Hepatocyte (in vitro differentiated cells): ENCODE measurements around the gene TPST1. TPM values are rescaled to one million over a fixed set of nuclear protein-coding genes. Genes with fewer than 3 reads are reported as not detected.

ENCODE experiments used
- DNase-seq: peaks from one replicate; pipeline ENCODE4 v3.0.0-alpha.2; 2016; ENCODE audit warnings: low spot score
- H2AFZ ChIP-seq: fragments of 200-600 bp; sonication (generic); 2 replicates; pipeline ENCODE4 v1.6.0; 2016; ENCODE audit warnings: antibody characterized with exemption, mild to moderate bottlenecking
- H3K27ac ChIP-seq: fragments of 200-600 bp; sonication (generic); 2 replicates; pipeline ENCODE4 v1.5.1; 2016; ENCODE audit warnings: mild to moderate bottlenecking
- H3K27me3 ChIP-seq: fragments of 200-600 bp; sonication (generic); 2 replicates; pipeline ENCODE4 v1.6.1; 2016
- H3K36me3 ChIP-seq: fragments of 200-600 bp; sonication (generic); replicated peaks from 2 replicates; pipeline ENCODE4 v1.5.1; 2016; ENCODE audit warnings: low read depth; ENCODE audit not compliant: insufficient read depth
- H3K4me1 ChIP-seq: fragments of 200-600 bp; sonication (generic); 2 replicates; pipeline ENCODE4 v1.5.1; 2016; ENCODE audit warnings: mild to moderate bottlenecking, moderate library complexity; ENCODE audit not compliant: insufficient read depth
- H3K4me2 ChIP-seq: fragments of 200-600 bp; sonication (generic); 2 replicates; pipeline ENCODE4 v1.6.0; 2016
- H3K4me3 ChIP-seq: fragments of 200-600 bp; sonication (generic); 2 replicates; pipeline ENCODE4 v1.5.1; 2016; ENCODE audit warnings: mild to moderate bottlenecking
- H3K79me2 ChIP-seq: fragments of 200-600 bp; sonication (generic); 2 replicates; pipeline ENCODE4 v1.6.0; 2017; ENCODE audit warnings: mild to moderate bottlenecking
- H3K9me2 ChIP-seq: fragments of 200-600 bp; sonication (generic); replicated peaks from 2 replicates; pipeline ENCODE4 v1.6.0; 2017; ENCODE audit warnings: mild to moderate bottlenecking; ENCODE audit not compliant: insufficient read depth
- H3K9me3 ChIP-seq: fragments of 200-600 bp; sonication (generic); 2 replicates; pipeline ENCODE4 v1.5.1; 2016; ENCODE audit warnings: low read depth, mild to moderate bottlenecking
- H4K20me1 ChIP-seq: fragments of 200-600 bp; sonication (generic); 2 replicates; pipeline ENCODE4 v1.6.0; 2016; ENCODE audit warnings: mild to moderate bottlenecking; ENCODE audit not compliant: insufficient read depth, poor library complexity, severe bottlenecking
- EZH2 ChIP-seq: fragments of 200-600 bp; sonication (generic); IDR thresholded peaks from 2 replicates; pipeline ENCODE4 v1.6.1; 2016; ENCODE audit warnings: antibody characterized with exemption, mild to moderate bottlenecking, borderline replicate concordance
- EZH2phosphoT487 ChIP-seq: fragments of 200-600 bp; sonication (generic); IDR thresholded peaks from one replicate; pipeline ENCODE4 v1.6.1; 2018; ENCODE audit warnings: antibody characterized with exemption, mild to moderate bottlenecking, low read depth, moderate library complexity; ENCODE audit not compliant: unreplicated experiment, severe bottlenecking
- WGBS: methylation state at CpG from one replicate; pipeline ENCODE4 v1.1.6; 2016; ENCODE audit warnings: low lambda C conversion rate; ENCODE audit errors: missing lambda C conversion rate; 5-methylcytosine and 5-hydroxymethylcytosine counted together
- polyA plus RNA-seq: library from polyadenylated mRNA; unstranded; fragments of >200 nt; fragmentation: Nextera tagmentation; extraction: Ambion mirVana; gene quantifications from 2 replicates; pipeline ENCODE4 v1.2.1, GENCODE V29; 2016
- total RNA-seq: library from RNA; depleted of rRNA; stranded (reverse); fragments of >200 nt; gene quantifications from 2 replicates; pipeline ENCODE4 v1.2.3, GENCODE V29; 2014
- TF ChIP-seq, protein P1 (sequence below): fragments of 200-600 bp; sonication (generic); IDR thresholded peaks from 2 replicates; pipeline ENCODE4 v1.5.1; 2016; ENCODE audit warnings: antibody characterized with exemption, mild to moderate bottlenecking; ENCODE audit not compliant: poor library complexity

The TPST1 gene
- total and polyA plus RNA-seq, 2 experiments from 2014 or later, result 85.2 to 91.2 TPM

DNA sequence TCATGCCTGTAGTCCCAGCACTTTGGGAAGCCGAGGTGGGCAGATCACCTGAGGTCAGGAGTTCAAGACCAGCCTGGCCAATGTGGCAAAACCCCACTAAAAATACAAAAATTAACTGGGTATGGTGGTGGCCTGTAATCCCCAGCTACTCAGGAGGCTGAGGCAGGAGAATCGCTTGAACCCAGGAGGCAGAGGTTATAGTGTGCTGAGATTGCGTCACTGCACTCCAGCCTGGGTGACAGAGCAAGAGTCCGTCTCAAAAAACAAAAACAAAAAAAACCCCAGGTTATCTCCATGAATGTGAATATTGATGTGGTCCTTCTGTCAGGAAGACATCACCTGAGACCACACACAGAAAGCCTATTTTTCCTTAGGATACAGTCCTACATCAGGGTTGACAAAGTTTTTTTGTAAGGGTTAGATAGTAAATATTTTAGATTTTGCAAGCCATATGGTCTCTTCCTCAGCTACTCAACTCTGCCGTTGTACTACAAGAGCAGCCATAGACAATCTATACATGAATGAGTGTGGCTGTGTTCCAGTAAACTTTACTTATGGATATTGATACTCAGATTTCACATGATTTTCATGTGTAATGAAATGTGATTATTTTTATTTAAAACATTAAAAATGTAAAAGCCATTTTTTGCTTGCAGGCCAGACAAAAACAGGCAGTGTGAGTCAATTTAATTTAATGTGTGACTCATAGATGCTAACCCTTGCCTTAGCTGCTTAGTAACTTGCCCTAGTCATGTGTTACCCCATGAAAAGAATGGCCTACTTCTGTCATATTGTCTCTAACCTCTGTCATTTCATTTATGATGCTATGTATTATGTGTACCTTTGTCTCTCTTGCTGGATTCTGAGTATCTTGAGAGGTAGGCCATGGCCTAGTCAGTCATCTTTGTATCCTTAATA, 78.1 kb downstream of the TPST1 start:
- no peaks in the 10 kb centered on the region for H3K9me2 ChIP-seq
- no peak overlapping the region for H3K4me2 ChIP-seq
- H3K36me3 ChIP-seq, result no peaks in the 10 kb centered on the region
- DNase-seq, result no peak
- H3K4me1 ChIP-seq, result peaks cover 4% of the 10 kb centered on the region
- no peaks in the 10 kb centered on the region for H3K27me3 ChIP-seq
- 86% methylated on average over 5 of the region's 5 CpGs for WGBS
- no peaks in the 10 kb centered on the region for H3K9me3 ChIP-seq
- no peaks in the 10 kb centered on the region for H4K20me1 ChIP-seq
- H3K4me3 ChIP-seq, result no peak overlapping the region
- peaks cover 72% of the 10 kb centered on the region for H3K79me2 ChIP-seq
- TF ChIP-seq, protein P1, sequence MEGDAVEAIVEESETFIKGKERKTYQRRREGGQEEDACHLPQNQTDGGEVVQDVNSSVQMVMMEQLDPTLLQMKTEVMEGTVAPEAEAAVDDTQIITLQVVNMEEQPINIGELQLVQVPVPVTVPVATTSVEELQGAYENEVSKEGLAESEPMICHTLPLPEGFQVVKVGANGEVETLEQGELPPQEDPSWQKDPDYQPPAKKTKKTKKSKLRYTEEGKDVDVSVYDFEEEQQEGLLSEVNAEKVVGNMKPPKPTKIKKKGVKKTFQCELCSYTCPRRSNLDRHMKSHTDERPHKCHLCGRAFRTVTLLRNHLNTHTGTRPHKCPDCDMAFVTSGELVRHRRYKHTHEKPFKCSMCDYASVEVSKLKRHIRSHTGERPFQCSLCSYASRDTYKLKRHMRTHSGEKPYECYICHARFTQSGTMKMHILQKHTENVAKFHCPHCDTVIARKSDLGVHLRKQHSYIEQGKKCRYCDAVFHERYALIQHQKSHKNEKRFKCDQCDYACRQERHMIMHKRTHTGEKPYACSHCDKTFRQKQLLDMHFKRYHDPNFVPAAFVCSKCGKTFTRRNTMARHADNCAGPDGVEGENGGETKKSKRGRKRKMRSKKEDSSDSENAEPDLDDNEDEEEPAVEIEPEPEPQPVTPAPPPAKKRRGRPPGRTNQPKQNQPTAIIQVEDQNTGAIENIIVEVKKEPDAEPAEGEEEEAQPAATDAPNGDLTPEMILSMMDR, result no peak
- TF ChIP-seq EZH2phosphoT487 (no peak), EZH2 (no peak)
- no peak overlapping the region for H2AFZ ChIP-seq
- peak overlapping the region; percentile 62 for H3K27ac ChIP-seq

- TF ChIP-seq EZH2phosphoT487, result no peak
- TF ChIP-seq, protein P1, result no peak
- no peak for TF ChIP-seq EZH2
- H3K4me2 ChIP-seq, result no peak overlapping the region
- H3K9me3 ChIP-seq, result peaks cover 7% of the 10 kb centered on the region
- H3K4me3 ChIP-seq, result no peak overlapping the region
- H3K79me2 ChIP-seq, result peaks cover 81% of the 10 kb centered on the region
- no peaks in the 10 kb centered on the region for H4K20me1 ChIP-seq
- no peaks in the 10 kb centered on the region for H3K9me2 ChIP-seq
- H2AFZ ChIP-seq, result no peak overlapping the region
- no peaks in the 10 kb centered on the region for H3K4me1 ChIP-seq
- no peak overlapping the region for H3K27ac ChIP-seq
- DNase-seq, result no peak
- no peaks in the 10 kb centered on the region for H3K36me3 ChIP-seq
- WGBS, result 44% methylated on average over 1 of the region's 1 CpG
- no peaks in the 10 kb centered on the region for H3K27me3 ChIP-seq
Measured at GRCh38 chr7:66296001-66296521, 90.9 kb downstream of the TPST1 start.

- Histone ChIP-seq H2AFZ (no peak overlapping the region), H3K9me2 (no peaks in the 10 kb centered on the region), H3K4me3 (no peak overlapping the region), H4K20me1 (no peaks in the 10 kb centered on the region), H3K4me1 (no peaks in the 10 kb centered on the region), H3K4me2 (no peak overlapping the region), H3K36me3 (no peaks in the 10 kb centered on the region), H3K27me3 (no peaks in the 10 kb centered on the region), H3K79me2 (peaks cover 86% of the 10 kb centered on the region), H3K9me3 (peaks cover 7% of the 10 kb centered on the region), H3K27ac (peak overlapping the region; percentile 1)
- WGBS, result 89% methylated on average over 3 of the region's 3 CpGs
- TF ChIP-seq, protein P1, result no peak
- TF ChIP-seq EZH2phosphoT487, result no peak
- no peak for DNase-seq
Measured at GRCh38 chr7:66296557-66296956, 91.4 kb downstream of the TPST1 start.
